Adipose tissue (tissue), 3 donors: ENCODE data around the gene TSPAN4. TPM values are rescaled to one million over a fixed set of nuclear protein-coding genes. Genes with fewer than 3 reads are reported as not detected.

Experiments used
- H3K27ac ChIP-seq: one replicate; pipeline ENCODE4 v1.5.1; 2013; ENCODE audit warnings: low read depth, low read length
- WGBS, 3 donors: extraction: QIAGEN DNeasy Blood & Tissue Kit; methylation state at CpG; one replicate each; pipeline ENCODE4 v1.1.7; 2013; 5-methylcytosine and 5-hydroxymethylcytosine counted together
- polyA plus RNA-seq, 3 donors: library from polyadenylated mRNA; stranded (reverse); fragments of 200-250 nt; gene quantifications; one replicate each; pipeline ENCODE4 v1.2.3, GENCODE V29; 2013
- donor health status: healthy with polysubstance abuse.
- donor health status: Bipolar disorder and iron deficiency.
- donor health status: healthy.

TSPAN4 gene
- polyA plus RNA-seq, 3 donors = 34.1 to 122 (median 115) TPM

DNA sequence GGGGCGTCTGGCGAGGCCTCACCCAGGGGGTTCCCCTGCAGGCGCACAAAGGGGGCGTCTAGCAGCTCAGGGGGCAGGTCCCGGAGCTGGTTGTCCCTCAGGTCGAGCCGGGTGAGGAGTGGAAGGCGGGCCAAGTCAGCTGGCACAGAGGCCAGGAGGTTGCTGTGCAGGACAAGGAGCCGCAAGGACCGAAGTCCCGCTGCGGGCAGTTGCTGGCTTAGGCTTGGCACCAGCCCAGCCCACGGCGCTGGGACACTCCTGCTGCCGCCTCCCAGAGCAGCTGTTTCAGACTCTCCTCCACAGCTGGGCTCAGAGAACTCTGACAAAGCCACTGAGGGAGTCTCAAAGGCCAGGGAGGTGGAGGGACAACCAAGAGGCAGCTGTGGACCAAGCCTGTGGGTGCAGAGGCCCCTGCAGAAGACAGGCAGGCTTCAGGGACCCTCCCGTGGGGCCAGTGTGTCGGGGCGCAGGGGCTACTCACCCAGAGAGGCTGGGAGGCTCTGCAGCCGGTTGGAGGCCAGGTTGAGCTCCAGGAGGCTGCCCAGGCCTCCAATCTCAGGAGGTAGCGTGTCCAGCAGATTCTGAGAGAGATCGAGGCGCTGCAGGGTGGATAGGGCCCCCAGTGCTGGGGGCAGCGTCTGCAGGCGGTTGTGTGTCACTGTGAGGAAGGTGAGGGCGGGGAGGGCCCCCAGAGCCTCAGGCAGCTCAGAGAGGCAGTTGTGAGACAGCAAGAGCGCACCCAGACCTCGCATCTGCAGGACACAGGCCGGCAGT lies 39.8 kb upstream of the TSPAN4 start:
- 91 to 94% (median 93%) methylated on average over 28 of the region's 28 CpGs for WGBS, 3 donors
- no peak overlapping the region for H3K27ac ChIP-seq

DNA sequence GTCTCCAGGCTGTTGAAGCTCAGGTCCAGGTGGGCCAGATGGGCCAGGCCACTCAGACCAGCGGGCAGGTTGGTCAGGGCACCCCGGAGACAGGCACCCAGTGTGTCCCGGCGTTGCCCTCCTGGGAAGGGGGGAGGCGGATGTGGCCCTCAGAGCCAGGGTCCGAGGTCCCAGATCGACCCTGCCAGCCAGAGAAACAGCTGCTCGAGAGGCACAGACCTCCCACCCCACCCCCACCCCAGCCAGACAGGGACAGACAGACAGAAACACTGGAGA lies 39.2 kb upstream of the TSPAN4 start:
- no peak overlapping the region for H3K27ac ChIP-seq
- WGBS, 3 donors = 74 to 100% (median 89%) methylated on average over 4 to 8 of the region's 8 CpGs

DNA sequence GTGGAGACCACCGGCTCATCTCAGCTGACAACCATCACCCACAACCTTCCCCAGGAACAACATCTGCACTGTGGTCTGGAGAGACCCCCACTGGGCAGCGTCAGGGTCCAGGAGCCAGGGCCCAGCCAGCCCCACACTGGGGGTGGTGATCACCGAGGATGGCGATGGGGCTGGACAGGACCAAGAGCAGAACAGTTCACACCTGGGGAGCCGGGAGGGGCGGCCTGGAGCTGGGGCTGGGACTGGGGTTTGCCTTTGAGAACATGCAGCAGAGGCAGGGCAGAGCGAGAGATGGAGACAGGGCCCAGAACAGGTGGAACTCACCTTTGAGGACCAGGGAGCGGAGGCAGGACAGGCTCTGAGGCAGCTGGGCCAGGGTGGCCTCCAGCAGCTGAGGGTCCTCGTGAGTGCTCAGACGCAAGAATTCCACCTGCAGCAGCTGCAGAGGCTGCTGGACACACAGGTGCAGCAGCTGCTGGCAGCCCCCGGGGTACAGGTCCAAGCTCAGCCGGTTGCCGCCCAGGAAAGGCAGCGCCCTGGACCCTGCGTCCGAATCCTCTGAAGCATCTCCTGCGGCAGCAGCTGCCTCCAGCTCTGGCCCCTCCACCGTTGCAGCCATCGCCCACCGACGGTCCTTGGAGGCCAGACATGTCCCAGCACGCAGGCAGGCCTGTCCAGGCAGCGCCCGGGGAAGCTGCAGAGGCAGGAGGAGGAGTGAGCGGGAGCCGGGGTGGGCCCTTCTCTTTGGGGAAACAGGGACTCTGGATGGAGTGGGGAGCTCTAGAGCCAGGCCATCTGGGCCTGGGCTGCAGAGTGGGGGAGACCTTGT lies 38.7 kb upstream of the TSPAN4 start:
- 55 to 59% (median 57%) methylated on average over 24 to 26 of the region's 26 CpGs for WGBS, 3 donors
- no peak overlapping the region for H3K27ac ChIP-seq

DNA sequence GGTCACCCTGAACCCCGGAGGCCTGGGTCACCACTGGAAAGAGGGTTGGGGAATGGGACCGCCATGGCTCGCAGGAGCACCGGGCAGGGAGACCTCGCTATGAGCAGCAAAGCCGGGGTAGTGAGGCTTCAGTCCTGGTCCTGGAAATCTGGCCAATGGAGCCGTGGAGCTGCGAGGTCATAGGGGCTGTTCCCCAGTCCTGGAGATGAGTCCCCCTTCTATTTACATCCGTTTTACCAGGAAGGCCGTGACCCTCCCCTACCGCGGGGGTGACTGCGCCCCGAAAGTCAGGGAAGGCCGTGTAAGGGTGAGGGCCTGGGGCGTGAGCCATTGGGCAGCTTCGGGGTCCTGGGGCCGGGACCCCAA lies 38.1 kb upstream of the TSPAN4 start:
- 5 to 6% (median 6%) methylated on average over 18 of the region's 18 CpGs for WGBS, 3 donors
- no peak overlapping the region for H3K27ac ChIP-seq

DNA sequence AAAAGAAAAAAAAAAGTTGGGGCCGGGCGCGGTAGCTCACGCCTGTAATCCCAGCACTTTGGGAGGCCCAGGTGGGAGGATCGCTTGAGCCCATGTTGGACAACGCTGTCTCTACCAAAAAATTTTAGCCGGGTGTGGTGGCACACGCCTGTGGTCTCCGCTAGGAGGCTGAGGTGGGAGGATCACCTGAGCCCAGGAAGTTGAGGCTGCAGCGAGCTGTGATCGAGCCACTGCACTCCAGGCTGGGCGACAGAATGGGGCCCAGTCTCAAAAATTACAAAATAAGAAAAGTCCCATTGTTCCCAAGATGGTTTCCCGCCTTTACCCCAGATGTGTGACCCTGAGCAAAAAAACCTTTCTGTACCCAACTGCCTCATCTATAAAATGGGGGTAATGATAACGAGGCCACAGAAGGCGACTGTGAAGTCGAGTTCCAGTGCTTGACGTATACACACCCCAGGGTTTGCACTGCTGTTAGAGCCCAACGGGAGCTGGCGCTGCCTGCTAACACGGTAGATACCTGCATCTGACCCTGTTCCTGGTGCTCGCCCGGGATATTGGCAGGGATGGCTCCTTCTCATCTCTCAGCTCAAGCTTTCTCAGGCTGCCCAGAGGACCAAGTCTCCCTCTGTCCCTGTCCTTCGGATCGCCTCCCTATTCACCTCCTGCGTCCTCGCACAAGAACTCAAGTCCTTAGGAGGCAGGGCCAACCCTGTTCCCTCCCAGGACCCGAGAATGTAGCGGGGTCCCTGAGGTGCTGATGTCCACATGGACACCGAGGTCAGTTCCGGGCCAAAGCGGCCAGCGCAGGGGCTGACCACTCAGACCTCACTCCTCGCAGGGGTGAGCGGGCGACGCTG lies 34.0 kb upstream of the TSPAN4 start:
- H3K27ac ChIP-seq = peak overlapping the region; percentile 97
- 30 to 32% (median 31%) methylated on average over 36 of the region's 36 CpGs for WGBS, 3 donors

DNA sequence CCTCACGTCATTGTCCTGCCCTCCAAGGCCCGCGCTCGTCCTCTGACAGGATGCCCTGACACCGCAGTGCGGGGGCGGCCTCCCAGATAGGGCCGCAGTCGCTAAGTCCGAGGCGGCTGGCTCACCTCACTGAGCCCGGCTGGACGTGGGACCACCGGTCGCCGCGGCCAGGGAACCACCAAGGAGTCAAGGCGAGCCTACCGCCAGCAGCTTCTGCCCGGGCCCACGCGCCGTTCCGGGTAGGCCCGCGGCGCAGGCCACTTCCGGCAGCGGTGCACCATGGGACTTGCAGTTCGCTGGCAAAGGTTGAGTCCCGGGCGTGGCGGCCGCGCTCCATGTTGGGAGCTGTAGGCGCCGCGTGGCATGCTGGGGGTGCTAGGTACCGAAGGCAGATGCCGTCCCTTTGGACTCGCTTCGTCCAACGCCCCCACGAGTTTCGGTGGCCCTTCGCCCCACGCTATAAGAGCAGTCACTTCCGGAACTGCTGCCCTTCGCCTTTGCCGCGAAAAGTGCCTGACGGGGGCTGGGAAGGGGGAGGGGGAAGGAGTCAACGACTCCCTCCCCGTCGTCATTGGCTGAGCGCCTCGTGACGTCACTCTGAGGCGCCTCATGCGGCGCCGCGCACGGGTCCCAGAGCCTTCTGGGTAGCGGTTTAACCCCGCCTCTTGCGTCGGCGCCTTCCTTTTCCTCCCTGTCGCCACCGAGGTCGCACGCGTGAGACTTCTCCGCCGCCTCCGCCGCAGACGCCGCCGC lies 33.2 kb upstream of the TSPAN4 start, which contains the start of gene RPLP2:
TSS of gene RPLP2 (plus strand) at position 681 of the 753 bp plus-strand sequence. CDS start 268 bp downstream, outside the sequence.
- peak within 1 kb of the TSS; percentile 97 for H3K27ac ChIP-seq
- 0% methylated on average over 67 to 81 of the region's 81 CpGs for WGBS, 3 donors

DNA sequence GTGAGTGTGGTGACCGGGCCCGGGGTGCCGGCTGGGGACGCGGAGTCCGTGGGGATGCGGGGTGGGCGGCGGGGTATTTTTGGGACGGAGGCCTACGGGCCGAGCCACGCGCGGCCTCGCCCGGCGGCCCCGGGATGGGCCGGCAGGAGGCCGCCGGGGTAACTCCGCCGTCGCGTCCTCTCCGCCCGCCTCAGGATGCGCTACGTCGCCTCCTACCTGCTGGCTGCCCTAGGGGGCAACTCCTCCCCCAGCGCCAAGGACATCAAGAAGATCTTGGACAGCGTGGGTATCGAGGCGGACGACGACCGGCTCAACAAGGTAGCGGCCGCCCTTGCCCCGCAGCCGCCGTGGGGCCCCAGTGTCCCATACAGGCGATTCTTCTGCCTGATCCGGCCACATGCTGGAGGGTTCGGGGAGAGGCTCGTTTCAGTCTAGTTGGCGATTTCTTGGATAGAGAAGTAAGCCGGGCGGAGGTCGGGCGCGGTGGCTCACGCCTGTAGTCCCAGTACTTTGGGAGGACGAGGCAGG lies 32.5 kb upstream of the TSPAN4 start:
- H3K27ac ChIP-seq = peak overlapping the region; percentile 38
- 0 to 1% (median 1%) methylated on average over 53 to 55 of the region's 55 CpGs for WGBS, 3 donors

DNA sequence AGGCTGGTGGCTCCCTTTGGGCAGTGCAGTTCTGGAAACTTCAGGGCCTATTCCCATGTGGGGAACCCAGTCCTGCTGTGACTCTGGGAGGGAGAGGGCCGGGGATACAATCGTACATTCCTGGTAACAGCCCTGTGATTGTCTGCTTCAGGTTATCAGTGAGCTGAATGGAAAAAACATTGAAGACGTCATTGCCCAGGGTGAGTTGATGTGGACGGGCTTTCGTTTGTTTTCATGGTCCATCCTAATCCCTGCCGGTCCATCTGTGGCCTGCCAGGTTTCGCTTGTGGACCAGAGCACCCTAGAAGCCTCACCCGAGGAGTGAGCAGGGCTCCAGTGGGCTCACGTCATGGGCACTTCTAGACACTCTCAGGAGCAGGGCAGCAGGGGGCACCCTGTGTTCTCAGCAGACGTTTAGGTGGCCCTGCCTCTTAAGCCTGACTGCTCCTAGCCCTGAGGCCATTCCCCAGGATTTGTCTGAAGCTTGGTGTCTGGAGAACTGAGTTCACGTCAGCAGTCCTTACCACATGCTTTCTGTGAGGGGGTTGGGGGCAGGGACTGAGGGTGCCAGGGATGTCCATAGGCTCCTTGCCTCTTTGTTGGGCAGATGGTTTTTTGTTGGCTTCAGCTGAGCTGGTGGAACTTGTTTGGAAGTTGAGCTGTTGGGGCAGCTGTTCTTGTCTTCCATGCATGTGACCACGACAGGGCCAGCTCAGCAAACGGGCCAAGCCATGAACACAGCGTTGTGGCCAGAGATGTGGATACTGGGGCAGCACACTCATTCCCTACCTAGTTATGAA lies 31.0 kb upstream of the TSPAN4 start:
- H3K27ac ChIP-seq = no peak overlapping the region
- 57 to 67% (median 61%) methylated on average over 14 of the region's 14 CpGs for WGBS, 3 donors

DNA sequence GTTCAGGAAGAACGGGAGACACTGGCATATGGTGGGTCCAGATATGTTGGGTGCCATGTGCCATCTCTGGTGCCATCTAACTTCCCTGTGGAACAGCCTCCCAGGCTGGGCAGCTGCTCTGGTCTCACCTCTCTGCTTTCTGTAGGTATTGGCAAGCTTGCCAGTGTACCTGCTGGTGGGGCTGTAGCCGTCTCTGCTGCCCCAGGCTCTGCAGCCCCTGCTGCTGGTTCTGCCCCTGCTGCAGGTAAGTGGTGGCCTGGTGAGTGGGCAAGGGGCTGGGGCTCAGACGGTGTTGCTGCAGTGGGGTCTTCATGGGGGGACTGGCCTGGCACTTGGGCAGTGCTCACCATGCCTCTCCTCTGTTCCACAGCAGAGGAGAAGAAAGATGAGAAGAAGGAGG lies 30.3 kb upstream of the TSPAN4 start:
- no peak overlapping the region for H3K27ac ChIP-seq
- 77 to 90% (median 84%) methylated on average over 3 of the region's 3 CpGs for WGBS, 3 donors

DNA sequence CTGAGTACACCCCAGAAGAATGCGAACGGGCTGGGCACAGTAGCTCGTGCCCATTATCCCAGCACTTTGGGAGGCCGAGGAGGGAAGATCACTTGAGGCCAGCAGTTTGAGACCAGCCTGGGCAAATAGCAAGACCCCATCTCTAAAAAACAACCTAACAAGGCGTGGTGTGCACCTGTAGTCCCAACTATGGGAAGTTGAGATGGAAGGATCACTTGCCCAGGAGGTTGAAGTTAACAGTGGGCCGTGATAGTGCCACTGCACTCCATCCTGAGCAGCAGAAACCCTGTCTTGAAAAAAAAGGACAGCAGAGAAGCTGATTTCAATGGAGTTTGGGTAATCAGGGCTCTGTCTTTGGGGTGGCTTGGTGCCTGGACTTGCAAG lies 29.6 kb upstream of the TSPAN4 start:
- WGBS, 3 donors = 88 to 96% (median 90%) methylated on average over 6 of the region's 6 CpGs
- no peak overlapping the region for H3K27ac ChIP-seq

DNA sequence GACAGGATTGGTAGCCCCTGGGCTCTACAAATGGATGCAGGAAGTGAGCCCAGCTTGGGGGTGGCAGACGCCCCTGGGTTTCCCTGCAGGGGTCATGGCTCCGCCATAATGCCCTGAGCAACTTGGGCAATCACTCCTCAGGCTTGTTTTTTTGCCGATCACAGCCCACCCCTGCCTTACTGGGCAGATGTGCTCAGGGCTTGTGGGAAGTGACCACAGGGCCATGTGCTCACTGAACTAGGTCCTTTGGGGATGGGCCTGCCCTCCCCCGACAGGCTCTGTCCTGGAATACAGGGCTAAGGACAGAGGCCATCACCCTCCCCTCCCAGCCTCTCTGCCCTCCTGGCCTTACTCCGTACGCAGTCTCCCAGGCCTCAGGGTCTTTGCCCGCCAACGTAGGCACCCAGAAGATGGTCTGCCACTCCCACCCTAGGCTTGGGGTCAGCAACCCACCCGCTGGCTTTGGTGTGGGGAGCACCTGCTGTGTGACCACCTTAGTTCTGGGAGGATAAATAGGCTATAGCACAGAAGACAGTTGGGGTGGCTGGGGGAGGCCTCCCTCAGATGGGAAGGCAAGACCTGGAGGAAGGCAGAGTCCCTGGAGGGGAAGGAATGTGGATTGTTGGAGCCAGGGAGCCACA lies 29.1 kb upstream of the TSPAN4 start:
- 66 to 85% (median 79%) methylated on average over 9 of the region's 9 CpGs for WGBS, 3 donors
- no peak overlapping the region for H3K27ac ChIP-seq

DNA sequence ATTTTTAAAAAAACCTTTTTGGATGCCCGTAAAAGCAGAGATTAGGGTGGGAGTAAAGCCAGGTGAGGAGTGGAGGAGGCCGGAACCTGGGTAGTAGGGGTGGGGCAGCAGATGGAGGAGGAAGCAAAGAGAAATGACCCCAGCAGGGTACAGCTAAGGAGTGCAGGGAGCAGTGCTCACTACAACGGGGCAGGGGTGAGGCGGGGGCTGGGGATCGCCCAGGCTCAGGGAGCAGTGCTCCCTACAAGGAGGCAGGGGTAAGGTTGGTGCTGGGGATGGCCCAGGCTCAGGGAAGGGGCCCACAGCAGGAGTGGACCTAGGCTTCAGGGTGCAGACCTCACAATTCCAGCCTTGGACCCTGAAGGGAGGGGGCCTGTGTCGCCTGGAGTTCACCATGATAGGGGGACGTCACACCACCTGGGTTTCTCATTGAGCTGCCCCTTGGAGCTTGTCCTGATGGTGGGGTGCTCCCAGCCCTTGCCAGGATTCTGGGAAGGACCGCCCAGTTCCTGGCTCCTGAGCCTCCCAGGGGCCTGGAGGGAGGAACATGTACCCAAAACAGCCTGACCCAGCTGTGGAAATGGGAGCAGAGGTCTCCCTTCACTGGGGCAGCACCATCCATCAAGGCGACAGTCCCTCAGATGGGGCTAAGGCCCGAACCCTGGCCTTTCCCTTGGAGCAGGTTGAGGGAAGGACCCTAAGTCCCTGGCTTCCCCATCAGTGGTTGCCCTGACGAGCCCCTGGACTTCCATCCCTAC lies 26.8 kb upstream of the TSPAN4 start:
- 78 to 81% (median 81%) methylated on average over 11 of the region's 11 CpGs for WGBS, 3 donors
- H3K27ac ChIP-seq = no peak overlapping the region

DNA sequence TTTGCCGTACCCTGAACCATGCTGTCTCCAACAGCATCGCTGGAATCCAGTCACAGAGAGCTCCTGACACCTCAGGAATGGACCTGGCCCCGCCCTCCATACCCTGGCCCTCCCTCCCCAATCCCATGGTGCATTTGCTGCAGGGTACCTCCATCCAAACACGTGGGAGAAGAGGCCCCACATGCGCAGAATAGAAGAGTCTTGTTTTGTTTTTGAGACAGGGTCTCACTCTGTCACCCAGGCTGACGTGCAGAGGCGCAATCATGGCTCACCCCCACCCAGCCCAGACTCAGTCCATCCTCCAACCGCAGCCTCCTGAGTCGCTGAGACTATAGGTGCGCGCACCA lies 26.2 kb upstream of the TSPAN4 start:
- 76 to 86% (median 81%) methylated on average over 11 of the region's 11 CpGs for WGBS, 3 donors
- H3K27ac ChIP-seq = no peak overlapping the region

DNA sequence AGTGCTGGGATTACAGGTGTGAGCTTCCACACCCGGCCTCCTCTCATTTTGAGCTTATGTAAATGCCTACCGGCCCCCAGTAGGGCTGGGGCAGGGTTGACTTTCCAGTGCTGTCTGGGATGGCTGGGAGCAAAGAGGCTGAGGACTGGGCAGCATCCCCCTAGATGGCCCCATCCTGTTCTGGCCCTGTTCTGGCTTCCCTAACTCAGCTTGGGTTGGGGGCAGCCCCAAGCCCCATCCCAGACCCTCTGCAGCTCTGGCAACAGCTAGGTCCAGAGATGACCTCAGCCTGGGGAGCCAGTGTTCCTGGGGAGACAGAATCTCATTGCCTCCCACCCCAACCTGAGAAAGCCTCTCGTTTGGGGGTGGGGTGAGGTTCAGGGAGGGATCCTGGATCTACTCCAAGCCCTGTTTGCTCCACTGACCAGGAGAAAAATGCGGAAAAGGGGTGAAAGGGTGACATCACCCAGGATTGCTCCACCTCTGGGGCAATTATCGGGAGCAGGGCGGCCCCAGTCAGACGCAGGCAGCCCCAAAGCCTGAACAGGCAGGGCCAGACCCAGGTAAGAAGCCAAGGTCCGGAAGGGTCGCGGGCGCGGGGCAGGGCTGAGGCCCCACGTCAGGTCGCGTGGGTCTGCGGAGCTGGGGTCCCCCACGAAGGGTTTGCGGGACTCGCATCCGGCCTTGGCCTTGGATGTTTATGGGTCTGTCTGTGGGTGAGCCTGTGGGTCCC lies 24.1 kb upstream of the TSPAN4 start, which contains the start of gene PNPLA2:
TSS of gene PNPLA2 (plus strand) at position 519 of the 733 bp plus-strand sequence. CDS start 805 bp downstream, outside the sequence.
- 11 to 20% (median 18%) methylated on average over 20 of the region's 20 CpGs for WGBS, 3 donors

DNA sequence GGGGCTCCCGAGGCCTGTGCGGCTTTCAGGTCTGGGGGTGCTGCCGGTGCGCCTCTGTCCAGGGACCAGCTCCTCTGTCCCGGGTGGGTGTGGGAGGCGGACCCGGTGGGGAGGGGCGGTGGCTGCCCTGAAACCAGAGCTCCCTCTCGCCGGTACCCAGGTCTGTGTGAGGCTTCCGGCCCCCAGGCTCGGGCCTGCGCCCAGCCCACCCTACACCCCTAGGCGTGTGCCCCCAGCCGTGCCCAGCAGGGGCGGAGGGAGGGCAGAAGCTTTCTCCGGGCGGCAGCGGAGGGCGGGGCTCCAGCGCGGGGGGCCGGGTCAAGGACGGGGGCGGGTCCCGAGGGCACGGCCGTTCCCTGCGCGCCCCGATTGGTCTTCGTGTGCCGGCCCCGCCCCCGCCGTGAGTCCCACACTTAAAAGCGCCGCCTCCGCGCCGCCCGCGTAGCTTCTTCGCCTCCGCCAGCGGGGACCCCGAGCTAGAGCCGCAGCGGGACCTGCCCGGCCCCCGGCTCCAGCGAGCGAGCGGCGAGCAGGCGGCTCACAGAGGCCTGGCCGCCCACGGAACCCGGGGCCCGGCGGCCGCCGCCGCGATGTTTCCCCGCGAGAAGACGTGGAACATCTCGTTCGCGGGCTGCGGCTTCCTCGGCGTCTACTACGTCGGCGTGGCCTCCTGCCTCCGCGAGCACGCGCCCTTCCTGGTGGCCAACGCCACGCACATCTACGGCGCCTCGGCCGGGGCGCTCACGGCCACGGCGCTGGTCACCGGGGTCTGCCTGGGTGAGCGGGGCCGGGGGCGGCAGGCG lies 23.3 kb upstream of the TSPAN4 start:
- WGBS, 3 donors = 0 to 1% (median 1%) methylated on average over 53 to 96 of the region's 96 CpGs
- peak overlapping the region; percentile 4 for H3K27ac ChIP-seq

More for the DNA sequence above, 24.1 kb upstream of the TSPAN4 start, which contains the start of gene PNPLA2:
- peak within 1 kb of the TSS; percentile 4 for H3K27ac ChIP-seq
